Tibial nerve (tissue), 4 donors: Measurements from ENCODE around the gene TOMM5. TPM values are rescaled to one million over a fixed set of nuclear protein-coding genes. Genes with fewer than 3 reads are reported as not detected.

Source experiments
- DNase-seq, 2 donors: peaks; one replicate each; pipeline ENCODE4 v3.0.0-alpha.2; 2019; ENCODE audit warnings: low spot score in 2 of 2
- H3K27ac ChIP-seq, 4 donors: fragments of 200-600 bp; sonication (generic) in 3 of 4; one replicate each; pipeline ENCODE4 v1.5.1; 2017 to 2019; ENCODE audit warnings: mild to moderate bottlenecking in 1 of 4
- H3K27me3 ChIP-seq, 2 donors: fragments of 200-600 bp; sonication (generic) in 1 of 2; one replicate each; pipeline versions ENCODE4 v1.5.1 to v1.6.0; 2017 to 2019
- H3K36me3 ChIP-seq, 3 donors: fragments of 200-600 bp; sonication (generic); one replicate each; pipeline ENCODE4 v1.5.1; 2018 to 2019
- H3K4me1 ChIP-seq, 4 donors: fragments of 200-600 bp; sonication (generic) in 3 of 4; one replicate each; pipeline ENCODE4 v1.5.1; 2017 to 2019
- H3K4me3 ChIP-seq, 4 donors: fragments of 200-600 bp; sonication (generic) in 3 of 4; one replicate each; pipeline ENCODE4 v1.5.1; 2017 to 2019; ENCODE audit warnings: mild to moderate bottlenecking in 1 of 4, moderate library complexity in 1 of 4
- H3K9me3 ChIP-seq, 4 donors: fragments of 200-600 bp; sonication (generic) in 3 of 4; one replicate each; pipeline ENCODE4 v1.5.1; 2017 to 2019
- EP300 ChIP-seq, 2 donors: sonication (generic); formaldehyde crosslinking; IDR thresholded peaks; one replicate each; pipeline ENCODE4 v1.6.1; 2017; ENCODE audit warnings: antibody characterized with exemption in 2 of 2, mild to moderate bottlenecking in 1 of 2
- POLR2A ChIP-seq, 2 donors: fragments of 450-650 bp; IDR thresholded peaks; one replicate each; pipeline ENCODE4 v1.6.1; 2017; ENCODE audit warnings: antibody characterized with exemption in 2 of 2, mild to moderate bottlenecking in 2 of 2, moderate library complexity in 2 of 2
- WGBS, 2 donors: methylation state at CpG; one replicate each; pipeline ENCODE4 v1.1.5; 2018; 5-methylcytosine and 5-hydroxymethylcytosine counted together
- total RNA-seq, 4 donors: library from RNA; depleted of rRNA; stranded (reverse); fragments of >200 nt; gene quantifications; one replicate each; pipeline ENCODE4 v1.1.0, GENCODE V29; 2016
- TF ChIP-seq, protein P1 (sequence below), 5 experiments: fragments of 200-600 bp in 3 of 5; fragments of 450-650 bp in 2 of 5; sonication (generic) in 3 of 5; IDR thresholded peaks; one replicate each; pipeline ENCODE4 v1.5.1; 2016 to 2019; ENCODE audit warnings: antibody characterized with exemption in 5 of 5, mild to moderate bottlenecking in 3 of 5, moderate library complexity in 2 of 5

Gene TOMM5
- total RNA-seq, 4 donors from 2014 or later = 21.0 to 81.1 (median 63.7) TPM

DNA sequence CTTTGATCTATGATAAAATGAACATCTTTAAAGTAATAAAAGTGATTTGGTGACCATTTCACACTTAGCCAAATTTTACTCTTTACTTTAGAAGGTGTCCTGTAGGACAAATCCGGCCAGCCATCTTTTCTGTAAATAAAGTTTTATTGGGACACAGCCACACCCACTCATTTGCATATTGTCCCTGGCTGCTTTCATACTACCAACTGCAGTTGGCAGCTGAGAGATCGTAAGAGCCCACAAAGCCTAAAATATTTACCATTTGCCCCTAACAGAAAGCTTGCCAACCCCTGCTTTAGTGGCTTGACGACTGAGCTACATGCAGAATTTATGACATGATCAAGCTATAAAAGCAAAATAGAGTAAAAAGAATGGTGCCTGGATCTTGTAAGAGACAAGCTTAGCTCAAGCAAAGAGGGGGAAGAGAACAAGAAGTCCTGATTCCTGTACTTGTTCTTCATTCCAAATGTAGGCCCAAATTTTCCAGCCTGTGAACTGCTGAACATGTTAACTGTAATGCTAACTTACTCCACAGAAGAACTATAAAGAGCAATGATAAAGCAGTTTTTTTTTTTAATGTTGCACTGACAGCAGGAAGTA, 8.8 kb downstream of the TOMM5 start:
- Histone ChIP-seq H3K9me3 (no peaks in the 10 kb centered on the region), H3K4me3 (no peak overlapping the region), H3K27ac (no peak overlapping the region), H3K4me1 (peaks cover 0 to 6% (median 0%) of the 10 kb centered on the region in 4 donors), H3K27me3 (no peaks in the 10 kb centered on the region), H3K36me3 (peaks cover 0 to 66% (median 12%) of the 10 kb centered on the region in 3 donors)
- WGBS, 2 donors = 79 to 82% methylated on average over 3 of the region's 3 CpGs
- DNase-seq = no peak
- TF ChIP-seq POLR2A (IDR thresholded peaks at IDR 0.05) (no peak), EP300 (IDR thresholded peaks at IDR 0.05) (no peak)
- TF ChIP-seq, protein P1, sequence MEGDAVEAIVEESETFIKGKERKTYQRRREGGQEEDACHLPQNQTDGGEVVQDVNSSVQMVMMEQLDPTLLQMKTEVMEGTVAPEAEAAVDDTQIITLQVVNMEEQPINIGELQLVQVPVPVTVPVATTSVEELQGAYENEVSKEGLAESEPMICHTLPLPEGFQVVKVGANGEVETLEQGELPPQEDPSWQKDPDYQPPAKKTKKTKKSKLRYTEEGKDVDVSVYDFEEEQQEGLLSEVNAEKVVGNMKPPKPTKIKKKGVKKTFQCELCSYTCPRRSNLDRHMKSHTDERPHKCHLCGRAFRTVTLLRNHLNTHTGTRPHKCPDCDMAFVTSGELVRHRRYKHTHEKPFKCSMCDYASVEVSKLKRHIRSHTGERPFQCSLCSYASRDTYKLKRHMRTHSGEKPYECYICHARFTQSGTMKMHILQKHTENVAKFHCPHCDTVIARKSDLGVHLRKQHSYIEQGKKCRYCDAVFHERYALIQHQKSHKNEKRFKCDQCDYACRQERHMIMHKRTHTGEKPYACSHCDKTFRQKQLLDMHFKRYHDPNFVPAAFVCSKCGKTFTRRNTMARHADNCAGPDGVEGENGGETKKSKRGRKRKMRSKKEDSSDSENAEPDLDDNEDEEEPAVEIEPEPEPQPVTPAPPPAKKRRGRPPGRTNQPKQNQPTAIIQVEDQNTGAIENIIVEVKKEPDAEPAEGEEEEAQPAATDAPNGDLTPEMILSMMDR (IDR thresholded peaks at IDR 0.05) = no peak

- TF ChIP-seq EP300 (IDR thresholded peaks at IDR 0.05) (no peak), POLR2A (IDR thresholded peaks at IDR 0.05) (no peak)
- TF ChIP-seq, protein P1 (IDR thresholded peaks at IDR 0.05) = peak; percentile 56 to 72 (median 67)
- 67 to 70% methylated on average over 6 of the region's 6 CpGs for WGBS, 2 donors
- H3K9me3 ChIP-seq = no peaks in the 10 kb centered on the region
- H3K27ac ChIP-seq = peak overlapping the region in 1 of 4 donors; percentile 25
- DNase-seq = peak in 1 of 2 donors; percentile 51
- no peaks in the 10 kb centered on the region for H3K27me3 ChIP-seq
- H3K4me1 ChIP-seq = peaks cover 0 to 6% (median 0%) of the 10 kb centered on the region in 4 donors
- H3K36me3 ChIP-seq = peaks cover 0 to 56% (median 9%) of the 10 kb centered on the region in 3 donors
- H3K4me3 ChIP-seq = no peak overlapping the region
Observed at GRCh38 chr9:37582548-37583157, 9.7 kb downstream of the TOMM5 start.

DNA sequence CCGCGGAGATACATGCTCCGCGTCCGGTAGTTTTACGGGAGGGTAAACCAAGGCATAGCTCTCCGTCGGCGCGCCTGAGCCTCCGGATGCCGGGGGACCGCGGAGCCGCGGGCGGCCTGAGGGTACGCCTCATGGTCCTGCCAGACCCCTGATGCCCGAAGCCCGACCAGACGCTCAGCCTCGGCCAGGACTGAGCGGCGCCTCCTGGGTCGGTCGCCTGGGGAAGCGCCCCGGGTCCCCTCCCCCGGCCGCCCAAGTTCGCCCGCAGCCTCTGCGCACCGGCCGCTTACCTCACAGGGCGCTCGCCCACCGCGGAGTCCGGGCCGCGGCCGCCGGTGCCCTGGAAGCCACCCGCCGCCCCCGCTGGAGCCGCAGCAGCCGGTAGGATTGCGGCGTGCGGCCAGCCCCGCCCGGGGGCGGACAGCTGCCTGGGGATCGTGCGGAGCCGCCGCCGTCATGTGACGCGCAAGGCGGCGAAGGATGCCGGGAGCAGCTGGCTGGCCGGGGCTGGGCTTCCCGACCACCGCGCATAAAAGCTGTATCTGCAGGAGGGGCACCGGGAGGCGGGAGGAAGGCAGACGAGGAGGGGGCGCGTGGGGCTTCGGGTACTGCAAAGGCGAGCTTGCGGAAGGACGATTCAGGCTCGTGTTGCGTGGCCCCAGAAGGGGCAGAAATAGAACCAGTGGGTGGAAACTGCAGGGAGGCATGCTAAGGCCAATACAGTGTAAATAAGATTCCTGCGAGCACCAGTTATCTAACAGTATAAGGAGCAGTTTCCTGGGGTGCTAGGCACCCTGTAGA, 16.3 kb downstream of the TOMM5 start, which contains the start of gene FBXO10:
FBXO10 (minus strand) TSS at position 460 of the 801 bp plus-strand sequence. CDS start 34,612 bp downstream, outside the sequence.
- peak; percentile 12 to 29 for DNase-seq
- H3K4me1 ChIP-seq = peaks cover 0 to 35% (median 11%) of the 10 kb centered on the region in 4 donors
- H3K36me3 ChIP-seq = no peaks in the 10 kb centered on the region
- H3K9me3 ChIP-seq = no peaks in the 10 kb centered on the region
- 1 to 2% methylated on average over 41 to 65 of the region's 81 CpGs for WGBS, 2 donors
- TF ChIP-seq EP300 (IDR thresholded peaks at IDR 0.05) = peak in 1 of 2 donors; percentile 49
- TF ChIP-seq, protein P1 (IDR thresholded peaks at IDR 0.05) = no peak
- TF ChIP-seq POLR2A (IDR thresholded peaks at IDR 0.05) = peak in 1 of 2 donors; percentile 42
- H3K4me3 ChIP-seq = peak within 1 kb of the TSS; percentile 66 to 87 (median 76)
- peak within 1 kb of the TSS; percentile 41 to 91 (median 88) for H3K27ac ChIP-seq
- no peaks in the 10 kb centered on the region for H3K27me3 ChIP-seq

- peak overlapping the region; percentile 66 to 87 (median 76) for H3K4me3 ChIP-seq
- H3K27me3 ChIP-seq = no peaks in the 10 kb centered on the region
- H3K27ac ChIP-seq = peak overlapping the region; percentile 41 to 91 (median 88)
- DNase-seq = no peak
- H3K4me1 ChIP-seq = peaks cover 0 to 35% (median 11%) of the 10 kb centered on the region in 4 donors
- H3K9me3 ChIP-seq = no peaks in the 10 kb centered on the region
- TF ChIP-seq POLR2A (IDR thresholded peaks at IDR 0.05) = no peak
- no peaks in the 10 kb centered on the region for H3K36me3 ChIP-seq
- 1 to 2% methylated on average over 5 of the region's 5 CpGs for WGBS, 2 donors
Observed at GRCh38 chr9:37575511-37575914, 16.9 kb downstream of the TOMM5 start.

- no peaks in the 10 kb centered on the region for H3K27me3 ChIP-seq
- 31% methylated on average over 5 of the region's 5 CpGs for WGBS, 2 donors
- TF ChIP-seq POLR2A (IDR thresholded peaks at IDR 0.05) = no peak
- TF ChIP-seq, protein P1 (IDR thresholded peaks at IDR 0.05) = no peak
- no peak for TF ChIP-seq EP300 (IDR thresholded peaks at IDR 0.05)
- H3K4me3 ChIP-seq = peak overlapping the region in 3 of 4 donors; percentile 76 to 87 (median 77)
- no peak for DNase-seq
- H3K36me3 ChIP-seq = no peaks in the 10 kb centered on the region
- peaks cover 0 to 35% (median 11%) of the 10 kb centered on the region in 4 donors for H3K4me1 ChIP-seq
- no peaks in the 10 kb centered on the region for H3K9me3 ChIP-seq
- H3K27ac ChIP-seq = peak overlapping the region in 2 of 4 donors; percentile 89 to 91
Observed at GRCh38 chr9:37575001-37575400, 17.4 kb downstream of the TOMM5 start.
